ENCODE data around the gene PRKD1. TPM values are rescaled to one million over a fixed set of nuclear protein-coding genes. Genes with fewer than 3 reads are reported as not detected.

PRKD1 gene
- total RNA-seq, 1 experiment from 2014 or later: 1.2 TPM

GRCh38 chr14:29653303-29653702 is 274.3 kb downstream of the PRKD1 start:
- Histone ChIP-seq H3K4me2 (ENCODE audit: low read length) (no peak overlapping the region), H3K4me1 (ENCODE audit: insufficient read depth, low read length) (no peaks in the 10 kb centered on the region), H3K27me3 (ENCODE audit: low read length) (no peaks in the 10 kb centered on the region), H3K9ac (ENCODE audit: low read length) (no peak overlapping the region), H3F3A (ENCODE audit: low read length, unreplicated experiment) (no peaks in the 10 kb centered on the region), H2AFZ (ENCODE audit: low read length) (no peak overlapping the region), H3K9me2 (replicated peaks; ENCODE audit: low read length) (no peaks in the 10 kb centered on the region), H3K36me3 (ENCODE audit: low read depth, low read length) (no peaks in the 10 kb centered on the region), H4K20me1 (ENCODE audit: low read length) (no peaks in the 10 kb centered on the region), H3K4me3 (ENCODE audit: low read length) (no peak overlapping the region), H3K79me2 (ENCODE audit: low read length) (no peaks in the 10 kb centered on the region), H3K27ac (ENCODE audit: low read length) (no peak overlapping the region), H3K9me3 (ENCODE audit: low read length) (peaks cover 11% of the 10 kb centered on the region)
- POLR2A ChIA-PET (ENCODE audit: unreplicated experiment): no interaction called here
- TF ChIP-seq CTCF (conservative IDR thresholded peaks at IDR 0.05; ENCODE audit: low read depth, low read length) (no peak), EZH2 (IDR thresholded peaks at IDR 0.05; ENCODE audit: low read length, unreplicated experiment) (no peak), EZH2phosphoT487 (IDR thresholded peaks at IDR 0.05; ENCODE audit: borderline replicate concordance, low read length) (no peak)
- DNase-seq: no peak
- intact Hi-C loops (cut with micrococcal nuclease): no loop called here
- BruUV-seq (replicated peaks): no TSS peak
- ATAC-seq: no peak
- CTCF ChIA-PET: no interaction called here

GRCh38 chr14:29652571-29652970 is 275.1 kb downstream of the PRKD1 start:
- intact Hi-C loops (cut with micrococcal nuclease): no loop called here
- DNase-seq: no peak
- no peak overlapping the region for H3K9ac ChIP-seq (ENCODE audit: low read length)
- no peaks in the 10 kb centered on the region for H3K27me3 ChIP-seq (ENCODE audit: low read length)
- H3F3A ChIP-seq (ENCODE audit: low read length, unreplicated experiment): no peaks in the 10 kb centered on the region
- no peaks in the 10 kb centered on the region for H3K9me2 ChIP-seq (replicated peaks; ENCODE audit: low read length)
- no peak overlapping the region for H3K4me2 ChIP-seq (ENCODE audit: low read length)
- ChIA-PET CTCF (no interaction called here), POLR2A (ENCODE audit: unreplicated experiment) (no interaction called here)
- no TSS peak for BruUV-seq (replicated peaks)
- no peak overlapping the region for H3K4me3 ChIP-seq (ENCODE audit: low read length)
- H3K36me3 ChIP-seq (ENCODE audit: low read depth, low read length): no peaks in the 10 kb centered on the region
- no peak overlapping the region for H2AFZ ChIP-seq (ENCODE audit: low read length)
- TF ChIP-seq EZH2 (IDR thresholded peaks at IDR 0.05; ENCODE audit: low read length, unreplicated experiment): no peak
- TF ChIP-seq CTCF (conservative IDR thresholded peaks at IDR 0.05; ENCODE audit: low read depth, low read length): no peak
- no peak for TF ChIP-seq EZH2phosphoT487 (IDR thresholded peaks at IDR 0.05; ENCODE audit: borderline replicate concordance, low read length)
- no peak overlapping the region for H3K27ac ChIP-seq (ENCODE audit: low read length)
- H3K9me3 ChIP-seq (ENCODE audit: low read length): peaks cover 18% of the 10 kb centered on the region
- H3K4me1 ChIP-seq (ENCODE audit: insufficient read depth, low read length): no peaks in the 10 kb centered on the region
- no peak for ATAC-seq
- H4K20me1 ChIP-seq (ENCODE audit: low read length): no peaks in the 10 kb centered on the region
- H3K79me2 ChIP-seq (ENCODE audit: low read length): no peaks in the 10 kb centered on the region

GRCh38 chr14:29650554-29651269 is 276.9 kb downstream of the PRKD1 start:
- Histone ChIP-seq H3K4me2 (ENCODE audit: low read length) (no peak overlapping the region), H3K9ac (ENCODE audit: low read length) (no peak overlapping the region)

More at GRCh38 chr14:29650554-29651269, 276.9 kb downstream of the PRKD1 start:
- ChIA-PET POLR2A (ENCODE audit: unreplicated experiment) (no interaction called here), CTCF (no interaction called here)
- Histone ChIP-seq H4K20me1 (ENCODE audit: low read length) (no peaks in the 10 kb centered on the region), H3K79me2 (ENCODE audit: low read length) (no peaks in the 10 kb centered on the region), H3K4me3 (ENCODE audit: low read length) (no peak overlapping the region), H3F3A (ENCODE audit: low read length, unreplicated experiment) (no peaks in the 10 kb centered on the region), H2AFZ (ENCODE audit: low read length) (no peak overlapping the region), H3K9me3 (ENCODE audit: low read length) (peaks cover 25% of the 10 kb centered on the region), H3K27ac (ENCODE audit: low read length) (no peak overlapping the region), H3K4me1 (ENCODE audit: insufficient read depth, low read length) (no peaks in the 10 kb centered on the region), H3K27me3 (ENCODE audit: low read length) (no peaks in the 10 kb centered on the region), H3K9me2 (replicated peaks; ENCODE audit: low read length) (no peaks in the 10 kb centered on the region), H3K36me3 (ENCODE audit: low read depth, low read length) (no peaks in the 10 kb centered on the region)
- TF ChIP-seq CTCF (conservative IDR thresholded peaks at IDR 0.05; ENCODE audit: low read depth, low read length): no peak
- TF ChIP-seq EZH2 (IDR thresholded peaks at IDR 0.05; ENCODE audit: low read length, unreplicated experiment): no peak
- no peak for TF ChIP-seq EZH2phosphoT487 (IDR thresholded peaks at IDR 0.05; ENCODE audit: borderline replicate concordance, low read length)
- no peak for ATAC-seq
- DNase-seq: no peak
- no TSS peak for BruUV-seq (replicated peaks)
- intact Hi-C loops (cut with micrococcal nuclease): no loop called here
